Lung microvascular endothelial cell (primary cell): ENCODE results near the gene FUT7. TPM values are rescaled to one million over a fixed set of nuclear protein-coding genes. Genes with fewer than 3 reads are reported as not detected.

Experiments used
- DNase-seq, 2 donors: peaks; one replicate each; pipeline versions ENCODE4 v3.0.0 to v3.0.0-alpha.2; 2010; ENCODE audit warnings: low read depth in 2 of 2
- total RNA-seq: library from RNA; depleted of rRNA; stranded (reverse); fragments of >200 nt; gene quantifications from 2 replicates; pipeline ENCODE4 v1.2.1, GENCODE V29; 2014

FUT7 gene
- not detected in 2 replicates for total RNA-seq

GRCh38 chr9:137031904-137032640 lies at the start of gene FUT7:
Gene FUT7 (minus strand): TSS chr9:137032088. CDS start chr9:137031991, 97 bp downstream.
- no peak for DNase-seq

- no peak for DNase-seq
These were observed 48.6 kb upstream of the FUT7 start for GRCh38 chr9:137080260-137081122.

- DNase-seq: no peak
These were observed 47.5 kb upstream of the FUT7 start for GRCh38 chr9:137079401-137079787.

- no peak for DNase-seq
These were observed 47.0 kb upstream of the FUT7 start for GRCh38 chr9:137078701-137079400.

GRCh38 chr9:137077758-137078693 lies 46.1 kb upstream of the FUT7 start:
- DNase-seq: peak in 1 of 2 donors; percentile 39

- DNase-seq: peak; percentile 68 to 88
These were observed 45.3 kb upstream of the FUT7 start, which contains the start of gene UAP1L1 for GRCh38 chr9:137077010-137077747. Gene UAP1L1 (plus strand): TSS chr9:137077517. CDS start chr9:137077533, 16 bp downstream.

GRCh38 chr9:137076636-137077009 lies 44.7 kb upstream of the FUT7 start:
- no peak for DNase-seq

- no peak for DNase-seq
These were observed 43.4 kb upstream of the FUT7 start for GRCh38 chr9:137075275-137075775.

- no peak for DNase-seq
These were observed 42.9 kb upstream of the FUT7 start for GRCh38 chr9:137074657-137075274.

- no peak for DNase-seq
These were observed 42.1 kb upstream of the FUT7 start for GRCh38 chr9:137073992-137074399.

- no peak for DNase-seq
These were observed 39.4 kb upstream of the FUT7 start for GRCh38 chr9:137071282-137071681.

- no peak for DNase-seq
These were observed 39.0 kb upstream of the FUT7 start for GRCh38 chr9:137070906-137071275.

GRCh38 chr9:137070201-137070905 lies 38.5 kb upstream of the FUT7 start, which contains the start of gene SAPCD2:
Gene SAPCD2 (minus strand): TSS chr9:137070557. CDS start chr9:137070460, 97 bp downstream.
- DNase-seq: peak; percentile 87 to 90

GRCh38 chr9:137069508-137070091 lies 37.7 kb upstream of the FUT7 start:
- DNase-seq: no peak

GRCh38 chr9:137068539-137069507 lies 36.9 kb upstream of the FUT7 start:
- no peak for DNase-seq

- peak; percentile 81 to 88 for DNase-seq
These were observed 36.1 kb upstream of the FUT7 start for GRCh38 chr9:137067860-137068538.
